Karpas-422 (cell line): ENCODE measurements around the gene TPO. TPM values are rescaled to one million over a fixed set of nuclear protein-coding genes. Genes with fewer than 3 reads are reported as not detected.

Experiments
- DNase-seq: peaks from one replicate; pipeline ENCODE4 v3.0.0-alpha.2; 2015
- H2AFZ ChIP-seq: fragments of 200-600 bp; sonication (generic); 2 replicates; pipeline ENCODE4 v1.6.1; 2014; ENCODE audit warnings: antibody characterized with exemption, low read length, mixed read lengths
- H3K27ac ChIP-seq: fragments of 200-600 bp; sonication (generic); 2 replicates; pipeline ENCODE4 v1.5.1; 2014; ENCODE audit warnings: mild to moderate bottlenecking, low read length, moderate library complexity
- H3K27me3 ChIP-seq: fragments of 200-600 bp; sonication (generic); 2 replicates; pipeline ENCODE4 v1.6.1; 2014; ENCODE audit warnings: low read length, mixed read lengths
- H3K36me3 ChIP-seq: fragments of 200-600 bp; sonication (generic); 2 replicates; pipeline ENCODE4 v1.6.1; 2014; ENCODE audit warnings: low read length, mixed read lengths; ENCODE audit not compliant: insufficient read depth
- H3K4me1 ChIP-seq: fragments of 200-600 bp; sonication (generic); 2 replicates; pipeline ENCODE4 v1.6.1; 2014; ENCODE audit warnings: mild to moderate bottlenecking, low read length, mixed read lengths
- H3K4me2 ChIP-seq: fragments of 200-600 bp; sonication (generic); 2 replicates; pipeline ENCODE4 v1.6.1; 2014; ENCODE audit warnings: low read length, low read depth, mild to moderate bottlenecking; ENCODE audit not compliant: poor library complexity, severe bottlenecking
- H3K4me3 ChIP-seq: fragments of 200-600 bp; sonication (generic); 2 replicates; pipeline ENCODE4 v1.5.1; 2014; ENCODE audit warnings: mild to moderate bottlenecking, antibody characterized with exemption, low read length, mixed read lengths
- H3K79me2 ChIP-seq: fragments of 200-600 bp; sonication (generic); 2 replicates; pipeline ENCODE4 v1.6.1; 2014; ENCODE audit warnings: mild to moderate bottlenecking, low read length, mixed read lengths
- H3K9ac ChIP-seq: fragments of 200-600 bp; sonication (generic); 2 replicates; pipeline ENCODE4 v1.6.0; 2014; ENCODE audit warnings: low read length
- H3K9me2 ChIP-seq: fragments of 200-600 bp; sonication (generic), shearing (Covaris generic); replicated peaks from 2 replicates; pipeline ENCODE4 v1.6.0; 2014; ENCODE audit warnings: mild to moderate bottlenecking, low read length, moderate library complexity; ENCODE audit not compliant: insufficient read depth
- H3K9me3 ChIP-seq: fragments of 300-700, 200-600 bp; sonication (generic); 2 replicates; pipeline ENCODE4 v1.6.1; 2014; ENCODE audit warnings: low read length, mixed read lengths
- H4K20me1 ChIP-seq: fragments of 200-600 bp; sonication (generic); 2 replicates; pipeline ENCODE4 v1.6.1; 2014; ENCODE audit warnings: mild to moderate bottlenecking, antibody characterized with exemption, low read length, low read depth; ENCODE audit not compliant: insufficient read depth
- total RNA-seq: library from RNA; depleted of rRNA; stranded (reverse); fragments of >200 nt; shearing (Covaris generic); gene quantifications from 2 replicates; pipeline ENCODE4 v1.2.3, GENCODE V29; 2014; ENCODE audit warnings: low replicate concordance

TPO gene
- total RNA-seq, 1 experiment from 2014 or later: not detected

DNA sequence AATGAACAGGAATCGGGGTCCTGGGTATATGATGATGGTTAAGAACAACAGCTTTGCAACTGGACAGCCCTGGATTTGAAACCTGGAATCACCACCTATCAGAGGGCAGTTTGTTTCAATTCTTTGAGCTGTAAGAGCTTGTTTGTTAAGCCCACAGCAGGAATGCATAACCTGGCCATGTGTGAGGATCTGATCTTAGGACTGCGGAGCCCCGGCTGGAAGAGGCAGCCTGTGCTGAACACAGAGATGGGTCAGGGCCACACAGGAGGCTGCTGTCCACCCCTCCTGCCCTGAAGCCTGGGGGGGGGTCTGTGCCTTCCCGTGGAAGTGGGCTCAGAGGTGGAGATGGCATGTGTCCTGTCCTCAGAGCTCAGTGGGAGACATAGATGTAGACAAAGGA lies 24.3 kb downstream of the TPO start:
- Histone ChIP-seq H3K4me1 (no peaks in the 10 kb centered on the region), H3K9ac (no peak overlapping the region)

DNA sequence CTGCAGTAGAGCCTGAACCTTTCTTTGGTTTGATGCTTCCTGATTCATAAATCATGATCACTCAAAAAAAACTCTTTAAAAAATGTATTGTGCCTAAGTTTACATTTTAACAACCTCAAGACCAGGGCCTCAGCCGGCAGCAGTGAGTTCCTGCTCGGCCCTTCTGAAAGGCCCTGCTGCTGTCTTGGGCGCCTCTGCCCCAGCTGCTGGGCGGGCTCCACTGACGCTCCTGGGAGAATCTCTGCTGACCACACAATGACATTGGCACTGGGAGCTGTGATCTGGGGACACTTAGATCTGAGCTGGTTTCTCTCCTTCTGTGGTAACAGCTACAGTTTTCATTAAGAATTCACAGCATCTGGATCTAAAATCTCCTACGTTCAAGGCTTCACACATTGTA lies 25.7 kb downstream of the TPO start:
- H3K4me2 ChIP-seq: no peak overlapping the region
- no peaks in the 10 kb centered on the region for H3K36me3 ChIP-seq
- H3K9me2 ChIP-seq: no peaks in the 10 kb centered on the region
- no peak overlapping the region for H2AFZ ChIP-seq
- H4K20me1 ChIP-seq: no peaks in the 10 kb centered on the region
- DNase-seq: no peak
- H3K9me3 ChIP-seq: no peaks in the 10 kb centered on the region
- no peaks in the 10 kb centered on the region for H3K27me3 ChIP-seq
- H3K4me1 ChIP-seq: no peaks in the 10 kb centered on the region
- no peak overlapping the region for H3K4me3 ChIP-seq
- H3K27ac ChIP-seq: no peak overlapping the region
- no peak overlapping the region for H3K9ac ChIP-seq
- H3K79me2 ChIP-seq: no peaks in the 10 kb centered on the region

More for the DNA sequence above, 24.3 kb downstream of the TPO start:
- Histone ChIP-seq H3K9me2 (no peaks in the 10 kb centered on the region), H4K20me1 (no peaks in the 10 kb centered on the region), H3K27me3 (no peaks in the 10 kb centered on the region), H3K4me3 (no peak overlapping the region), H3K9me3 (no peaks in the 10 kb centered on the region), H2AFZ (no peak overlapping the region), H3K27ac (no peak overlapping the region), H3K4me2 (no peak overlapping the region), H3K79me2 (no peaks in the 10 kb centered on the region), H3K36me3 (no peaks in the 10 kb centered on the region)
- DNase-seq: no peak

DNA sequence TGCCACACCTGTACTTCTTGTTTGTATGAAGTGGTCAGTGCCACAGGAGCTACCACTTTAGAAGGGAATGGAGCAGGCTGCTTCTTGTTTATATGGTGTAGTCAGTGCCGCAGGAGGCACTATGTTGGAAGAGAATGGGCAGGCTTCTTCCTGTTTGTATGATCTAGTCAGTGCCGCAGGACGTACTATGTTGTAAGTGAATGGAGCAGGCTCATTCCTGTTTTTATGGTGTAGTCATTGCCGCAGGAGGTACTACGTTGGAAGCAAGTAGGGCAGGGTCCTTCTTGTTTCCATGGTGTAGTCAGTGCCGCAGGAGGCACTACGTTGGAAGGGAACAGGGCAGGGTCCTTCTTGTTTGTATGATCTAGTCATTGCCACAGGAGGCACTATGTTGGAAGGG lies 27.3 kb downstream of the TPO start:
- Histone ChIP-seq H2AFZ (no peak overlapping the region), H3K36me3 (no peaks in the 10 kb centered on the region), H4K20me1 (no peaks in the 10 kb centered on the region), H3K4me1 (no peaks in the 10 kb centered on the region), H3K9me2 (no peaks in the 10 kb centered on the region), H3K4me3 (no peak overlapping the region), H3K9me3 (no peaks in the 10 kb centered on the region), H3K27ac (no peak overlapping the region), H3K9ac (no peak overlapping the region), H3K4me2 (no peak overlapping the region), H3K79me2 (no peaks in the 10 kb centered on the region), H3K27me3 (no peaks in the 10 kb centered on the region)
- no peak for DNase-seq

DNA sequence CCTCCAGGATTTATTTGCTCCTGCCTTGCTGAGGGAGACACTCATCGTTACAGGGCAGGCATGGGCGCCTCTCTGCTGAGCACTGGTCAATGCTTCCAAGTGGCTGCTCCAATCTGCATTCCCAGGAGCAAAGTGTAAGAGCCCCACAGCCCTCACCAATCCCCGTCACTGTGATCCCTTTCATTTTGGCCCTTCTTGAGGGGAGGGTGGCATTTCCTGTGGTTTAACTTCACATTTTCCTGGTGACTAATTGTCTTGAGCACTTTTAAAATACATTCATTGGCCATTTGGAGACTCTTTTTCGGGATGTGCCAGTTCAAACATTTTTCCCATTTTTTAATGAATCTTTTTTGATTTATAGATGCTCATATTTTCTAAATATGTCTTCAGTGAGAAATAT lies 33.0 kb downstream of the TPO start:
- H3K36me3 ChIP-seq: no peaks in the 10 kb centered on the region
- no peaks in the 10 kb centered on the region for H3K4me1 ChIP-seq
- no peaks in the 10 kb centered on the region for H3K9me2 ChIP-seq
- H3K27ac ChIP-seq: no peak overlapping the region
- H4K20me1 ChIP-seq: no peaks in the 10 kb centered on the region
- no peaks in the 10 kb centered on the region for H3K27me3 ChIP-seq
- H3K9me3 ChIP-seq: no peaks in the 10 kb centered on the region
- no peaks in the 10 kb centered on the region for H3K79me2 ChIP-seq
- H2AFZ ChIP-seq: no peak overlapping the region
- H3K4me2 ChIP-seq: no peak overlapping the region
- H3K9ac ChIP-seq: no peak overlapping the region
- H3K4me3 ChIP-seq: no peak overlapping the region
- DNase-seq: no peak

DNA sequence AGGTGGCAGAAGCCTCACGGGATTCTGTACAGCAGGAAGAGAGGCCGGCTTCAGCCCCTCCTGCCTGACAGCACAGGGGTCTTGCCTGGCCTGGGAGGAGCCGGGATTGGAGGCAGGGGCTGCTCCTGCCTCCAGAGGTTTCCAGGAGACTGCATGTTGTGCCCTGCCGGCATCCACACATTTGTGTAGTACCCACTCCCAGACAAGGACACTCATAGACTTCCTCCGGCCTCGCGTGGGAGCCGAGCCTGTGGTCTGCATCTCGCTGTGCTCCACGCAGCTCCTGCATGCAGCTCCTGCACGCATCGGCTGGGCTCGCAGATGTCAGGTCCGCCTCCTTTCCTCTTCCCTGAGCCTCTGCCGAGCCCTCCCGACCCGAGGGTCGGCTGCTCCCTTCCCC lies 34.7 kb downstream of the TPO start:
- no peak overlapping the region for H2AFZ ChIP-seq
- H3K9me3 ChIP-seq: no peaks in the 10 kb centered on the region
- DNase-seq: no peak

DNA sequence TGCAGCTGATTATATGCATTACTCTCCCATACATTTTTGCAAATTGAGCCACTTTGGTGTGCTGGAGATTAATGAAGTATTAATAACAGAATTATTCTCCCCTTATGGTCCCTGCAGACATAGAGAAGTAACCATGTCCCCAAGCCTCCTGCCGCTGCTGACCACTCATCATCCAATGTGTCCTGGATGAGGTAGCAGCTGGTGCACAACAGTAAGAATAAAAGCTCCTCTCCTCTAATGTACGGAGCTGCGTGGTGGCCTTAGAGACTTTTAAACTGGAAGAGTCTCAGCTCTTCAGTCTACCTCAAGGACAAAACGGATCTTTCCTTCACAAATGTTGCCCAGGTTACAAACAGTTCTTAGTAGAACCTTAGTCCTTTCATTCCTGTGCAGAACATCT lies 37.7 kb downstream of the TPO start:
- no peak overlapping the region for H3K27ac ChIP-seq
- no peaks in the 10 kb centered on the region for H3K27me3 ChIP-seq
- no peak overlapping the region for H3K9ac ChIP-seq
- H3K36me3 ChIP-seq: no peaks in the 10 kb centered on the region
- no peaks in the 10 kb centered on the region for H4K20me1 ChIP-seq
- H3K4me1 ChIP-seq: no peaks in the 10 kb centered on the region
- H3K4me3 ChIP-seq: no peak overlapping the region
- no peak overlapping the region for H2AFZ ChIP-seq
- no peaks in the 10 kb centered on the region for H3K9me3 ChIP-seq
- DNase-seq: no peak
- no peaks in the 10 kb centered on the region for H3K79me2 ChIP-seq
- H3K4me2 ChIP-seq: no peak overlapping the region
- H3K9me2 ChIP-seq: no peaks in the 10 kb centered on the region

More for the DNA sequence above, 34.7 kb downstream of the TPO start:
- Histone ChIP-seq H3K9me2 (no peaks in the 10 kb centered on the region), H3K9ac (no peak overlapping the region), H3K4me2 (no peak overlapping the region), H4K20me1 (no peaks in the 10 kb centered on the region), H3K36me3 (no peaks in the 10 kb centered on the region), H3K27ac (no peak overlapping the region), H3K4me1 (no peaks in the 10 kb centered on the region), H3K4me3 (no peak overlapping the region), H3K27me3 (no peaks in the 10 kb centered on the region), H3K79me2 (no peaks in the 10 kb centered on the region)

DNA sequence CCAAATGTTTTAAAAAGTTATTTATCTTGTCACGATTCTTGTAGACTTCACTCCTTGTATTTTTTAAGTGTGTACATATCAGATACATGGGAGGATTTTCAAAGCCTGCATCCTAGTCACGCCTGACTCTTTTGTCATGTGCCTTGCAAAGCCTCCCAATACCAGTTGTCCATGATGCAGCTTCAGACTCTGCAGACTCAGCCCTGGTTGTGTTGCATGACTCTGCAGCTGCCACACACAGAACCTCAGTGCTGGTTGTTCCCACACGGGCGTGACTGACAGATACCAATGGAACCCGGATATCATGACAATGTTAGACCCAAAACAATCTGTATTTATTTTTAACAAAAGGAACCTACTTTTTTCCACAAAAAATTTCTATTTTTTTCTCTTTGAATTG lies 38.2 kb downstream of the TPO start:
- H3K4me3 ChIP-seq: no peak overlapping the region
- H3K9ac ChIP-seq: no peak overlapping the region
- no peaks in the 10 kb centered on the region for H4K20me1 ChIP-seq
- no peak for DNase-seq
- H3K4me2 ChIP-seq: no peak overlapping the region
- H3K36me3 ChIP-seq: no peaks in the 10 kb centered on the region
- H3K9me2 ChIP-seq: no peaks in the 10 kb centered on the region
- H2AFZ ChIP-seq: no peak overlapping the region
- no peaks in the 10 kb centered on the region for H3K79me2 ChIP-seq
- no peak overlapping the region for H3K27ac ChIP-seq
- no peaks in the 10 kb centered on the region for H3K4me1 ChIP-seq
- H3K27me3 ChIP-seq: no peaks in the 10 kb centered on the region
- no peaks in the 10 kb centered on the region for H3K9me3 ChIP-seq

DNA sequence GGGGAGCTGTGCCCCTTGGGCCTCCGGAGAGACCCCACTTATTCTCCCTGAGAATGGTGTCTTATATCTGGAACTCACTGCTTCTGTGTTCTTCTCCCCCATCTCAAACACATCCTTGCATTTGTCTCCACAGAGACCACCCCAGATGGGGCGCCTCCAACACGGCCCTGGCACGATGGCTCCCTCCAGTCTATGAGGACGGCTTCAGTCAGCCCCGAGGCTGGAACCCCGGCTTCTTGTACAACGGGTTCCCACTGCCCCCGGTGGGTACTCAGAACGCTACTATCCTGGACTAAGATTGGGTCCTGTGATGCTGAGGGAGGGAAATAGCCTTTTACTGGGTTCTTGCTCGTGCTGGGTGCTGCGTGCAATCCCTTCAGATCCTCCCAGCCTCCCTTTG lies 40.3 kb downstream of the TPO start:
- Histone ChIP-seq H3K79me2 (no peaks in the 10 kb centered on the region), H3K36me3 (no peaks in the 10 kb centered on the region), H3K9me2 (no peaks in the 10 kb centered on the region)

DNA sequence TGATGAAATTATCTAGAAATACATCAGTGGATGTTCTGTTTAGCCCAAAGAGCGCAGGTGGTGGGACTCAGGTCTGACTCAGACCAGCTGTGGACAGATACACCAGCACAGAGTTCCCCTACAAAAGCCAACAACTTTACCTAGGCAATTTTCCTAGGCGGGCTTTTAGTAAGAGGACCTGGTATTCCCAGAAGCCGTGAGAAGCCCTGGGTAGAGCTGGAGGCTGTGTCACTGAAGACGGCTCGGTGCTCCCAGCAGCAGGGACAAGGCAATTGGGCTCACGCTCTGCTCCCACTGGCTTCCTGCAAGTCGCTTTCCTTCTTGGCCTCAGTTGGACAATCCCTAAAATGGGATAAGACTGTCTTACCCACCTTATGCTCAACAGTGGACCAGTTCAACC lies 41.1 kb downstream of the TPO start:
- DNase-seq: no peak
- no peaks in the 10 kb centered on the region for H4K20me1 ChIP-seq

More for the DNA sequence above, 40.3 kb downstream of the TPO start:
- no peak overlapping the region for H3K9ac ChIP-seq
- no peak overlapping the region for H3K4me3 ChIP-seq
- no peaks in the 10 kb centered on the region for H3K9me3 ChIP-seq
- H3K4me2 ChIP-seq: no peak overlapping the region
- H3K27me3 ChIP-seq: no peaks in the 10 kb centered on the region
- H4K20me1 ChIP-seq: no peaks in the 10 kb centered on the region
- no peak overlapping the region for H3K27ac ChIP-seq
- DNase-seq: no peak
- H3K4me1 ChIP-seq: no peaks in the 10 kb centered on the region
- H2AFZ ChIP-seq: no peak overlapping the region

More for the DNA sequence above, 41.1 kb downstream of the TPO start:
- no peaks in the 10 kb centered on the region for H3K4me1 ChIP-seq
- H3K9me2 ChIP-seq: no peaks in the 10 kb centered on the region
- no peaks in the 10 kb centered on the region for H3K9me3 ChIP-seq
- no peak overlapping the region for H3K27ac ChIP-seq
- no peak overlapping the region for H3K4me3 ChIP-seq
- no peak overlapping the region for H2AFZ ChIP-seq
- no peak overlapping the region for H3K4me2 ChIP-seq
- no peaks in the 10 kb centered on the region for H3K79me2 ChIP-seq
- H3K27me3 ChIP-seq: no peaks in the 10 kb centered on the region
- H3K9ac ChIP-seq: no peak overlapping the region
- no peaks in the 10 kb centered on the region for H3K36me3 ChIP-seq
